ENCODE data around the gene EYA2.

The EYA2 gene

GRCh38 chr20:47141941-47142773, 247.5 kb downstream of the EYA2 start:
- no peak for DNase-seq (ENCODE audit: low spot score)

DNA sequence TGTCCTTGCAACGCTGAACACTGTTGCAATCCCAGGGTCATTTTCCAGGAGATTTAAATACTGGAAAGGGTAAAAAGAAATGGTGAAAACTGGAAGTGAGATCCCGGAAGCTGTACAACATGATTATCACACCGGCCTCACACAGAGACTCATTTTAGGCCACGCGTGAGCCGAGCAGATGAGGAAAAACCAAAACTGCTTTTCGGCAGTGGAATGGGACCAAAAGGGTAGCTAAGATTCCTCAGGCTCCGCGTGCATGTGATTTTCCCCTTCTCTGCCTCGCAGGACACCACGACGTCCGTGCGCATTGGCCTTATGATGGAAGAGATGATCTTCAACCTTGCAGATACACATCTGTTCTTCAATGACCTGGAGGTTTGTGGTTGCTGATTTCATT, 248.1 kb downstream of the EYA2 start:
- DNase-seq (ENCODE audit: low spot score), result no peak

DNA sequence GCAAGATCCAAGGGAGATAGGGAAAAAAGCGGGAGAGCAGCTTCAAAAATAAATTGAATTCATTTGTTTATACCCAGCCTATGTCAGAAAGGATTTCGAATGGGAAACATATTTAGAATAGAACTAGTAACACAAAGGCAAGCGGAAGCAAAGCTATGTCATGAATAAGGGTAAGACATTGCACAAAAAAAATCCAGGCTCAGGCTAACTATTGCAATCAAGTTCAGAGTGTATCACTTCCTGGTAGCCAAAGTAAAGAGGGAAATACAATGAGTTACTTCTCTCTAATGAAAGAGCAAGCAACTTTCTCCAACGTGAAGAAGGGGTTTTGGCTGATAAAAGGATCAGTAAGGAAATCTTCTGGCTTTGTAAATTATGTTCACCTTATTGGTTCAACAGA, 249.0 kb downstream of the EYA2 start:
- no peak for DNase-seq (ENCODE audit: low spot score)

GRCh38 chr20:47144463-47144862, 249.8 kb downstream of the EYA2 start:
- no peak for DNase-seq (ENCODE audit: low spot score)

DNA sequence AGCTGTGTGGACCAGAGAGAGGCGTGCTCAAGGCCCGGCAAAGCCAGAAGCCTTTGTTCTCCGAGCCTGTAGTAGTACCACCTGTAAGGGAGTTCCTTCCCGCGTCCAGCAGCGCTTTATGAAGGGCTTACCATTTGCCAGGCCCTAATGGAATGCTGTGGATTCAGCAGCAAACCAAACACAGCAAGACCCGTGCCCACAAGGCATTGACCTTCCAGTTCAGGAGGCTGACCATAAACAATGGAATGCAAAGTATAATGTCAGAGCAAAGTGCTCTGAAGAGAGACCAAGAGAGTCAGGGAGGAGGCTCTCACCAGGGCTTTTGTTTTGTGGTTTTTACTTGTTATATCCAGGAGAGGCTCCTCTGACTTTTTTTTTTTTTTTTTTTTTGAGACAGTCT, 252.0 kb downstream of the EYA2 start:
- DNase-seq (ENCODE audit: low spot score), result no peak

DNA sequence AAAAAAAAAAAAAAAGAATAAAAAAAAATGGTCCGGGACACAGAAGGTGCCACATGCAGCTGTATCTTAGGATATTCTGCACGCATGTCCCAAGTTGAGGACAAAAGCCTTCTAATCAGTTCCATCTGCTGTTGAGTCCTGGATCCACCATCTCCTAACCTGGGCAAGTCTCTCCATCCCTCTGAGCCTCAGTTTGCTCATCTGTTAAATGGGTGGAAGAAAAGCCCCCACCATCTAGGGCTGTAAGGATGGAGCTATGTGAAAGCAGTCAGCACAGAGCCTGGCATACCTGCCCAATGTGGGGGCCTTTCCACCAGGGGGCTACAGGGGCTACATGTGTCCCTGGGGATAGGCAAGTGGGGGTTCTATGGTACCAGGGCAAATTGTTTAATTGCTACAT, 253.4 kb downstream of the EYA2 start:
- DNase-seq (ENCODE audit: low spot score), result no peak

DNA sequence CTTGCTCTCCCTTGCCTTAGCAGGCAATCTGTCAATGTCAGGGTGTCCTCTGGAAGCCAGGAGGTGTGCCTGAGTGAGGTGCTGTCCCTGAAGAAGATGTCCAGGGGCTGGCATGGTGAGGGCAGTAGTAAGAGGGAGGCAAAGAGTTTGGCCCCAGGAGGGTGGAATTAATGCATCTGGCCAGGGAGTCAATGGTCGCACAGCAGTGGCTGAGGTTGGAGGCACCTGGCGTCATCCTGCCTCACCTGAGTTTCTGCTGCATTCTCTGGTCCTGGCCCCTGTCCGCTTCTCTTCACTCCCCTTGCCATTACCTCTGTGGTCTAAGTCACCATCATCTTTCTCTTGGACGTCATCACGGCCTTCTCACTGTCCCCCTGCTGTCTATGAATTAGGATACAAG, 255.3 kb downstream of the EYA2 start:
- DNase-seq (ENCODE audit: low spot score), result no peak

- no peak for DNase-seq (ENCODE audit: low spot score)
Measured at GRCh38 chr20:47150403-47151152, 255.9 kb downstream of the EYA2 start.

GRCh38 chr20:47152068-47152467, 257.4 kb downstream of the EYA2 start:
- no peak for DNase-seq (ENCODE audit: low spot score)

DNA sequence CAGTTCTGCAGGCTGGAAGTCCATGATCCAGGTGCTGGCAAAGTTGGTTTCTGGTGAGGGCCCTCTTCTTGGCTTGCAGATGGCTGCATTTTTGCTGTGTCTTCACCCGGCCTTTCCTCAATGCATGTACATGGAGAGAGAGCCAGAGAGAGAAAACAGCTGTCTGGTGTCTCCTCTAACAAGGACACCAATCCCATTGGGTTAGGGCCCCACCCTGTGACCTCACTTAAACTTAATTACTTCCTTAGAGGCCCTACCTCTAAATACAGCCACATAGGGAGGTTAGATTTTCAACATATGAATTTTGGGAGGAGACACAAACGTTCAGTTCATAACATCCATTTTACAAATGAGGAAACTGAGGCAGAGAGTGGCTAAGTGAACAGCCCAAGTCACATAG, 259.4 kb downstream of the EYA2 start:
- no peak for DNase-seq (ENCODE audit: low spot score)

- no peak for DNase-seq (ENCODE audit: low spot score)
Measured at GRCh38 chr20:47156301-47157137, 261.9 kb downstream of the EYA2 start.

DNA sequence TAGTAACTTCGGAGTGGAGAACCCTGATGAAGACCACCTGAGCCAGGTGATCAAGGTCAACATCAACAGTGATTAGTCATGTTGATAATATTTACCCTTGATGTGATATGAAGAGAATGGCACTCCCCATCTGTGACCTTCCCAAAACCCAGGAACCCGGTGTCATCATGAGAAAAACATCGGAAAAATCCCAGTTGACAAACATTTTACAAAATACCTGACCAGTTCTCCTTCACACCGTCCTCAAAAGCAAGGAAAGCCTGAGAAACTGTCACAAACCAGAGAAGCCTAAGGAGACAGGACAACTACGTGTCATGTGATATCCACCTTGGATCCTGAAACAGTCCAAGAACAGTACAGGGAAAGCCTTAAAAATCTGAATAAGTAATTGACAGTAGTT, 264.5 kb downstream of the EYA2 start:
- DNase-seq (ENCODE audit: low spot score), result no peak

- no peak for DNase-seq (ENCODE audit: low spot score)
Measured at GRCh38 chr20:47160240-47160639, 265.6 kb downstream of the EYA2 start.

DNA sequence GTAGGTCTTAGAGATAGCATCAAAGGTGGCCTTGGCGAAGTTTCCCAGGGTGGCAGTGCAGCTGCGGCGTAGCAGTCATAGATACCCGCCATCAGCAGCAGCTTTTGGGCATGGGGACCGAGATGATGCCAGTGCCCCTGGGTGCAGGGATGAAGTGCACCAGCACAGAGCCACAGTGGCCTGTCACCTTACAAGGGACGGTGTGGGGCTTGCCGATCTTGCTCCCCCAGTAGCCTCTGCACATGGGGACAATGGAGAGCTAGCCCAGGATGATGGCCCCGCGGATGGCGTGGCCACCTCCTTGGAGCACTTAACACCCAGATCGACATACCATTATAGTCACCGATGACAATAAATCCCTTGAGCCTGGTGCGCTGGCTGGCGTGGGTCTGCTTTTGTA, 266.3 kb downstream of the EYA2 start:
- no peak for DNase-seq (ENCODE audit: low spot score)

- no peak for DNase-seq (ENCODE audit: low spot score)
Measured at GRCh38 chr20:47161411-47161810, 266.8 kb downstream of the EYA2 start.

GRCh38 chr20:47164140-47164539, 269.5 kb downstream of the EYA2 start:
- DNase-seq (ENCODE audit: low spot score), result no peak

DNA sequence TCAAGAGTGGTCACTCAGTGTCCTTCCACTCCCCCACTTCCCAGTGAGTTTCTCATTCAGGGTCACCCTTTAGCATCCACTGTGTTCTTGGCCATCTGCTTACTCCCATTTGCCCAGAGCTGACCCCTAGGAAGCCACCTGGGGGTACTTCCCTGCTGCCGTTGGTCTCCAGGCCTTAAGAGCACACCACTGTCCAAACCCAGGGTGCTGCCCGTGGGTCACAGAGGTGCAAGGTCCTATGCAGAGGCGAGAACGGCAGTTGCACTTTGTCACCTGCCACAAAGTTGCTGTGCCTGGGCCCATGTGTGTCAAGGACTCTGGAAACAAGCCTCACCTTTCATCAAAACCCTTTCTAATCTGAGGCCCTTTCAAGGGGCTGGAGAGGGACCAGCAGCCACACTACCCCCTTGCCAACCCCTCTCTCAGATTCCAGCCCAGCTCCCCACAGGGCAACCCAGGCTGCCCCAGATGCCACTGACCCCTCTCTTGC, 270.8 kb downstream of the EYA2 start:
- no peak for DNase-seq (ENCODE audit: low spot score)

GRCh38 chr20:47167846-47168245, 273.2 kb downstream of the EYA2 start:
- no peak for DNase-seq (ENCODE audit: low spot score)

- DNase-seq (ENCODE audit: low spot score), result no peak
Measured at GRCh38 chr20:47172579-47172978, 277.9 kb downstream of the EYA2 start.

DNA sequence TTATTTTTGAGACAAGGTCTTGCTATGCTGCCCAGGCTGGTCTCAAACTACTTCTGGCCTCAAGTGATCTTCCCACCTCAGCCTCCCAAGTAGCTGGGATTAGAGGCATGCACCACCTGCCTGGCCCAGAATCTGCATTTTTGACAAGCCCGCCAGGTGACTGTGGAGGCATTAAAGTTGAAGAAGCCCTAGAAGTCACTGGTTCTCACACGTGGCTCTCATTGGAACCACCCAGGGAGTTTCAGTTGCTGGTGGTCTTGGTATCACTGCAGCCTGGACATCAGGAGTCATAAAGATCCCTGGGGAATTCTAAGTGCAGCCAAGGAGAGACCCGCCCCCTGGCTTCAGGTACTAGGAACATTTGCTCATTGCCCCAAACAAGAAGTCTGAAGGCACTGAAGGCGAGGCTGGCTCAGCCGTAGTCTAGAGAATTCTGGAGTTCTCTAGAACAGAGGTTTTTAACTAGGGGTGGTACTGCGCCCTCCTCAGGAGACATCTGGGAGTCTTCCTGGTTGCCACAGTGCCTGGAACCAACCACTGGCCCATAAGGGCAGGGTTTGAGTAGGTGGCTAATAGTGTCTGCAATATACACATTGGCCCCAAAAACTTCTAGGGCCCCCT, 279.1 kb downstream of the EYA2 start:
- no peak for DNase-seq (ENCODE audit: low spot score)

GRCh38 chr20:47174456-47175243, 280.0 kb downstream of the EYA2 start:
- DNase-seq (ENCODE audit: low spot score), result no peak
